Neural crest cell (in vitro differentiated cells): ENCODE results near the gene PKP4. TPM values are rescaled to one million over a fixed set of nuclear protein-coding genes. Genes with fewer than 3 reads are reported as not detected.

ENCODE experiments used
- DNase-seq: peaks from one replicate; pipeline ENCODE4 v3.0.0; 2021; ENCODE audit warnings: low read depth, mixed read lengths, low spot score
- H3K27ac Mint-ChIP-seq: one replicate; pipeline ENCODE4 v1.8.0; 2021; ENCODE audit warnings: mild to moderate bottlenecking, mixed read lengths; ENCODE audit not compliant: unreplicated experiment
- H3K27me3 Mint-ChIP-seq: 2 replicates; pipeline ENCODE4 v1.8.0; 2021; ENCODE audit warnings: low read depth, mild to moderate bottlenecking, mixed read lengths
- H3K36me3 Mint-ChIP-seq: 2 replicates; pipeline ENCODE4 v1.8.0; 2021; ENCODE audit warnings: low read depth, mild to moderate bottlenecking, mixed read lengths
- H3K4me1 Mint-ChIP-seq: 2 replicates; pipeline ENCODE4 v1.8.0; 2021; ENCODE audit warnings: mixed read lengths
- H3K4me3 Mint-ChIP-seq: one replicate; pipeline ENCODE4 v1.8.0; 2021; ENCODE audit warnings: mild to moderate bottlenecking, mixed read lengths
- H3K9me3 Mint-ChIP-seq: 2 replicates; pipeline ENCODE4 v1.8.0; 2021; ENCODE audit warnings: mixed read lengths
- CTCF ChIP-seq: fragments of 200-600 bp; sonication (generic); conservative IDR thresholded peaks from 2 replicates; pipeline ENCODE4 v1.5.0; 2021; ENCODE audit warnings: antibody characterized with exemption, mild to moderate bottlenecking
- total RNA-seq: library from RNA; stranded (reverse); gene quantifications from 2 replicates; pipeline ENCODE4 v1.2.1, GENCODE V29; 2021

Gene PKP4
- total RNA-seq, 1 donor from 2014 or later, result 52.7 TPM

GRCh38 chr2:158677542-158677941, 220.8 kb downstream of the PKP4 start:
- Mint-ChIP-seq H3K4me3 (no peak overlapping the region), H3K36me3 (peaks cover 22% of the 10 kb centered on the region), H3K4me1 (peaks cover 6% of the 10 kb centered on the region), H3K27ac (no peak overlapping the region), H3K27me3 (no peaks in the 10 kb centered on the region), H3K9me3 (no peaks in the 10 kb centered on the region)
- no peak for DNase-seq
- TF ChIP-seq CTCF, result no peak

DNA sequence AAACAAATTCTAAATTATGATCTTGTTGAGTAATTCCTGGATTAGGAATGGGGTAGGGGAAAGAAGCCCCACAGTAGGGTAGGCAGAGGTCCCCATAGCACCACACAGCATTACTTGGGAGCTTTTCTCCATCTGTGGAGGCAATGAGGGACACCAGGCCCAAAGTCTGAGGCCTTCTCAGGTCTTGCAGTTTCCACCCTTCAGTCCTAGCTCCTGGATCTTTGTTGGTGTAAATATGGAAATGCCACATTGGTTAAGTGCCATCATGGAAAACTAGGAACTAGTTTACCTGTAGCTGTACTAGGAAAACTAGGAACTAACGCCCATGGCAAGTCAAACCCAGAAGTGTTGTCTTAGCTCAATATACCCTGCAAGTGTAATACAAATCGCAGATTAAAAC, 225.1 kb downstream of the PKP4 start:
- H3K27ac Mint-ChIP-seq, result no peak overlapping the region
- no peak overlapping the region for H3K4me3 Mint-ChIP-seq
- DNase-seq, result no peak
- TF ChIP-seq CTCF, result no peak
- H3K36me3 Mint-ChIP-seq, result peaks cover 18% of the 10 kb centered on the region
- H3K27me3 Mint-ChIP-seq, result no peaks in the 10 kb centered on the region
- peaks cover 19% of the 10 kb centered on the region for H3K4me1 Mint-ChIP-seq
- no peaks in the 10 kb centered on the region for H3K9me3 Mint-ChIP-seq

DNA sequence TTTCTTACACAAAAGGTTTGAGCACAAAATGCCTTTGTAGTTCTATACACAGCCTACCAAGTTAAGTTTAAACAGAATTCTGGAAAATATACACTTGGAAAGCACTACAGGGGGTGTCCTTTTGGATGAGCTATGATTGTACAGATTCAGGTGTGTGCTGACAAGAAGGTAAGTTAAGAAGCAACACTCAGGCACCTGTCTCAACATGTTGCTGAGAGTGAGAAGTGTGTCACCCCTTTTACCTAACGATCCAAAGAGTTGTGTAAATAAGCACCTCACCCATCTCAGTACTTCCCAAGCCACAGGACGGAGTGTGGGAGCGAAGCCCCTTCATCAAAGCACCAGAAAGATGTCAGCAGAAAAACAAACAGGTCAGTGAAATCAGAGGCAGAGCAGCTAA, 228.9 kb downstream of the PKP4 start:
- peaks cover 5% of the 10 kb centered on the region for H3K9me3 Mint-ChIP-seq
- H3K27me3 Mint-ChIP-seq, result peaks cover 5% of the 10 kb centered on the region
- H3K27ac Mint-ChIP-seq, result no peak overlapping the region
- peaks cover 19% of the 10 kb centered on the region for H3K4me1 Mint-ChIP-seq
- no peak overlapping the region for H3K4me3 Mint-ChIP-seq
- H3K36me3 Mint-ChIP-seq, result peaks cover 2% of the 10 kb centered on the region
- no peak for DNase-seq
- TF ChIP-seq CTCF, result no peak

DNA sequence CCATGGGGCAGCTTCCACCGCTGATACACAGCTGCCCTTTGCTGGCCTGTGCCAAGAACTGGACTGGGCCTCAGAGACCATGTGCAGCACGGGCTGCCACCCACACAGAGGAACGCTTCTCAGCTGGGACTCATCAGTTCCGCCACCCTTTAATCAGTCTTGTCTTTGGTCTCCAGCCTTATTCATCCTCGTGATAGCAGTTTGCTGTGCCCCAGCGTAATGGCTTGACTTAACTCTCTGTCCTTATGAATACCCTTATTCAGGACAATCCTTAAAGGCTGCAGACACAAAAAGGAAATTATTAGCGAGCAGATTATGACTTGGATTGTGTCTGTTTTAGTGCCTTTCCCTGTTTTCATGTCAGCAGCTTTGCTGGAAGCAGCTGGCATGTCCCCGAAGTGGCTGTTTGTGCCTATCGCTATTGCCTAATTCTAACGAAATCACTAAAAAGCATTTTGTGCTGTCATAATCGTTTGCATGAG, 229.5 kb downstream of the PKP4 start:
- peak; percentile 5 for DNase-seq
- Mint-ChIP-seq H3K27me3 (peaks cover 5% of the 10 kb centered on the region), H3K36me3 (no peaks in the 10 kb centered on the region), H3K9me3 (peaks cover 5% of the 10 kb centered on the region), H3K27ac (no peak overlapping the region), H3K4me1 (peaks cover 19% of the 10 kb centered on the region), H3K4me3 (peak overlapping the region; percentile 10)
- TF ChIP-seq CTCF, result no peak

GRCh38 chr2:158687315-158687714, 230.6 kb downstream of the PKP4 start:
- H3K4me3 Mint-ChIP-seq, result no peak overlapping the region
- peaks cover 19% of the 10 kb centered on the region for H3K4me1 Mint-ChIP-seq
- no peak overlapping the region for H3K27ac Mint-ChIP-seq
- peaks cover 5% of the 10 kb centered on the region for H3K27me3 Mint-ChIP-seq
- H3K9me3 Mint-ChIP-seq, result peaks cover 5% of the 10 kb centered on the region
- H3K36me3 Mint-ChIP-seq, result no peaks in the 10 kb centered on the region
- DNase-seq, result no peak
- no peak for TF ChIP-seq CTCF

- TF ChIP-seq CTCF, result no peak
- peaks cover 5% of the 10 kb centered on the region for H3K27me3 Mint-ChIP-seq
- no peak for DNase-seq
- no peak overlapping the region for H3K4me3 Mint-ChIP-seq
- no peak overlapping the region for H3K27ac Mint-ChIP-seq
- H3K36me3 Mint-ChIP-seq, result no peaks in the 10 kb centered on the region
- peaks cover 24% of the 10 kb centered on the region for H3K4me1 Mint-ChIP-seq
- peaks cover 5% of the 10 kb centered on the region for H3K9me3 Mint-ChIP-seq
Measured at GRCh38 chr2:158688721-158689120, 232.0 kb downstream of the PKP4 start.
